ENCODE measurements around the gene DHX9. TPM values are rescaled to one million over a fixed set of nuclear protein-coding genes. Genes with fewer than 3 reads are reported as not detected.

The DHX9 gene
- total and polyA plus RNA-seq, 2 experiments from 2014 or later, result 151 to 262 TPM

- TF ChIP-seq, protein P1, sequence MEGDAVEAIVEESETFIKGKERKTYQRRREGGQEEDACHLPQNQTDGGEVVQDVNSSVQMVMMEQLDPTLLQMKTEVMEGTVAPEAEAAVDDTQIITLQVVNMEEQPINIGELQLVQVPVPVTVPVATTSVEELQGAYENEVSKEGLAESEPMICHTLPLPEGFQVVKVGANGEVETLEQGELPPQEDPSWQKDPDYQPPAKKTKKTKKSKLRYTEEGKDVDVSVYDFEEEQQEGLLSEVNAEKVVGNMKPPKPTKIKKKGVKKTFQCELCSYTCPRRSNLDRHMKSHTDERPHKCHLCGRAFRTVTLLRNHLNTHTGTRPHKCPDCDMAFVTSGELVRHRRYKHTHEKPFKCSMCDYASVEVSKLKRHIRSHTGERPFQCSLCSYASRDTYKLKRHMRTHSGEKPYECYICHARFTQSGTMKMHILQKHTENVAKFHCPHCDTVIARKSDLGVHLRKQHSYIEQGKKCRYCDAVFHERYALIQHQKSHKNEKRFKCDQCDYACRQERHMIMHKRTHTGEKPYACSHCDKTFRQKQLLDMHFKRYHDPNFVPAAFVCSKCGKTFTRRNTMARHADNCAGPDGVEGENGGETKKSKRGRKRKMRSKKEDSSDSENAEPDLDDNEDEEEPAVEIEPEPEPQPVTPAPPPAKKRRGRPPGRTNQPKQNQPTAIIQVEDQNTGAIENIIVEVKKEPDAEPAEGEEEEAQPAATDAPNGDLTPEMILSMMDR (conservative IDR thresholded peaks at IDR 0.05; ENCODE audit: low read depth in 2 of 2), result no peak
- no peak for TF ChIP-seq REST (IDR thresholded peaks at IDR 0.05; ENCODE audit: unreplicated experiment)
- TF ChIP-seq ZNF114 (CRISPR knock-in tag; IDR thresholded peaks at IDR 0.05), result no peak
- TF ChIP-seq ZNF331 (CRISPR knock-in tag; IDR thresholded peaks at IDR 0.05; ENCODE audit: low read depth), result no peak
These were observed 9.7 kb upstream of the DHX9 start (continued) for GRCh38 chr1:182829285-182829932.

GRCh38 chr1:182833271-182833670, 5.9 kb upstream of the DHX9 start:
- no peaks in the 10 kb centered on the region for H3K27me3 Mint-ChIP-seq (ENCODE audit: insufficient read depth, low read depth, poor library complexity)
- no peaks in the 10 kb centered on the region for H3K9me3 Mint-ChIP-seq
- no peaks in the 10 kb centered on the region; the same call in 1 of the 2 replicates for H4K20me1 ChIP-seq (replicated peaks; ENCODE audit: insufficient read depth)
- H3K4me2 ChIP-seq, result no peak overlapping the region
- H3K27me3 ChIP-seq (ENCODE audit: insufficient read depth), result no peaks in the 10 kb centered on the region
- no peak overlapping the region for H2AFZ ChIP-seq
- DNase-seq (ENCODE audit: low spot score) (no peak), ATAC-seq (no peak)
- no peak overlapping the region for H3K27ac ChIP-seq (ENCODE audit: low read depth)
- H3K27ac Mint-ChIP-seq, result no peak overlapping the region
- no peak overlapping the region for H3K4me3 Mint-ChIP-seq
- no peak overlapping the region for H3K4me3 ChIP-seq
- H3K4me1 ChIP-seq (ENCODE audit: insufficient read depth), result peaks cover 6% of the 10 kb centered on the region; the same call in 1 of the 2 replicates
- no peaks in the 10 kb centered on the region for H3F3A ChIP-seq (replicated peaks; ENCODE audit: low read depth)
- H3K4me1 Mint-ChIP-seq, result no peaks in the 10 kb centered on the region; the same call in 1 of the 3 replicates
- H3K36me3 ChIP-seq (ENCODE audit: insufficient read depth), result no peaks in the 10 kb centered on the region
- 0 out of 2 replicates have a peak, but pooled peaks cover 3% of the 10 kb centered on the region for H3K9me2 ChIP-seq (ENCODE audit: insufficient read depth)
- no peaks in the 10 kb centered on the region for H3K79me2 ChIP-seq (replicated peaks; ENCODE audit: insufficient read depth)
- H3K36me3 Mint-ChIP-seq (ENCODE audit: low read depth), result peaks cover 3% of the 10 kb centered on the region; the same call in 1 of the 3 replicates
- no peak for TF ChIP-seq JUNB (IDR thresholded peaks at IDR 0.05; ENCODE audit: unreplicated experiment)
- no peak for TF ChIP-seq ZNF114 (CRISPR knock-in tag; IDR thresholded peaks at IDR 0.05)
- no peak for TF ChIP-seq ZNF331 (CRISPR knock-in tag; IDR thresholded peaks at IDR 0.05; ENCODE audit: low read depth)
- no peak for TF ChIP-seq EZH2phosphoT487 (IDR thresholded peaks at IDR 0.05; ENCODE audit: unreplicated experiment)
- no peak for TF ChIP-seq REST (IDR thresholded peaks at IDR 0.05; ENCODE audit: unreplicated experiment)
- TF ChIP-seq, protein P2, sequence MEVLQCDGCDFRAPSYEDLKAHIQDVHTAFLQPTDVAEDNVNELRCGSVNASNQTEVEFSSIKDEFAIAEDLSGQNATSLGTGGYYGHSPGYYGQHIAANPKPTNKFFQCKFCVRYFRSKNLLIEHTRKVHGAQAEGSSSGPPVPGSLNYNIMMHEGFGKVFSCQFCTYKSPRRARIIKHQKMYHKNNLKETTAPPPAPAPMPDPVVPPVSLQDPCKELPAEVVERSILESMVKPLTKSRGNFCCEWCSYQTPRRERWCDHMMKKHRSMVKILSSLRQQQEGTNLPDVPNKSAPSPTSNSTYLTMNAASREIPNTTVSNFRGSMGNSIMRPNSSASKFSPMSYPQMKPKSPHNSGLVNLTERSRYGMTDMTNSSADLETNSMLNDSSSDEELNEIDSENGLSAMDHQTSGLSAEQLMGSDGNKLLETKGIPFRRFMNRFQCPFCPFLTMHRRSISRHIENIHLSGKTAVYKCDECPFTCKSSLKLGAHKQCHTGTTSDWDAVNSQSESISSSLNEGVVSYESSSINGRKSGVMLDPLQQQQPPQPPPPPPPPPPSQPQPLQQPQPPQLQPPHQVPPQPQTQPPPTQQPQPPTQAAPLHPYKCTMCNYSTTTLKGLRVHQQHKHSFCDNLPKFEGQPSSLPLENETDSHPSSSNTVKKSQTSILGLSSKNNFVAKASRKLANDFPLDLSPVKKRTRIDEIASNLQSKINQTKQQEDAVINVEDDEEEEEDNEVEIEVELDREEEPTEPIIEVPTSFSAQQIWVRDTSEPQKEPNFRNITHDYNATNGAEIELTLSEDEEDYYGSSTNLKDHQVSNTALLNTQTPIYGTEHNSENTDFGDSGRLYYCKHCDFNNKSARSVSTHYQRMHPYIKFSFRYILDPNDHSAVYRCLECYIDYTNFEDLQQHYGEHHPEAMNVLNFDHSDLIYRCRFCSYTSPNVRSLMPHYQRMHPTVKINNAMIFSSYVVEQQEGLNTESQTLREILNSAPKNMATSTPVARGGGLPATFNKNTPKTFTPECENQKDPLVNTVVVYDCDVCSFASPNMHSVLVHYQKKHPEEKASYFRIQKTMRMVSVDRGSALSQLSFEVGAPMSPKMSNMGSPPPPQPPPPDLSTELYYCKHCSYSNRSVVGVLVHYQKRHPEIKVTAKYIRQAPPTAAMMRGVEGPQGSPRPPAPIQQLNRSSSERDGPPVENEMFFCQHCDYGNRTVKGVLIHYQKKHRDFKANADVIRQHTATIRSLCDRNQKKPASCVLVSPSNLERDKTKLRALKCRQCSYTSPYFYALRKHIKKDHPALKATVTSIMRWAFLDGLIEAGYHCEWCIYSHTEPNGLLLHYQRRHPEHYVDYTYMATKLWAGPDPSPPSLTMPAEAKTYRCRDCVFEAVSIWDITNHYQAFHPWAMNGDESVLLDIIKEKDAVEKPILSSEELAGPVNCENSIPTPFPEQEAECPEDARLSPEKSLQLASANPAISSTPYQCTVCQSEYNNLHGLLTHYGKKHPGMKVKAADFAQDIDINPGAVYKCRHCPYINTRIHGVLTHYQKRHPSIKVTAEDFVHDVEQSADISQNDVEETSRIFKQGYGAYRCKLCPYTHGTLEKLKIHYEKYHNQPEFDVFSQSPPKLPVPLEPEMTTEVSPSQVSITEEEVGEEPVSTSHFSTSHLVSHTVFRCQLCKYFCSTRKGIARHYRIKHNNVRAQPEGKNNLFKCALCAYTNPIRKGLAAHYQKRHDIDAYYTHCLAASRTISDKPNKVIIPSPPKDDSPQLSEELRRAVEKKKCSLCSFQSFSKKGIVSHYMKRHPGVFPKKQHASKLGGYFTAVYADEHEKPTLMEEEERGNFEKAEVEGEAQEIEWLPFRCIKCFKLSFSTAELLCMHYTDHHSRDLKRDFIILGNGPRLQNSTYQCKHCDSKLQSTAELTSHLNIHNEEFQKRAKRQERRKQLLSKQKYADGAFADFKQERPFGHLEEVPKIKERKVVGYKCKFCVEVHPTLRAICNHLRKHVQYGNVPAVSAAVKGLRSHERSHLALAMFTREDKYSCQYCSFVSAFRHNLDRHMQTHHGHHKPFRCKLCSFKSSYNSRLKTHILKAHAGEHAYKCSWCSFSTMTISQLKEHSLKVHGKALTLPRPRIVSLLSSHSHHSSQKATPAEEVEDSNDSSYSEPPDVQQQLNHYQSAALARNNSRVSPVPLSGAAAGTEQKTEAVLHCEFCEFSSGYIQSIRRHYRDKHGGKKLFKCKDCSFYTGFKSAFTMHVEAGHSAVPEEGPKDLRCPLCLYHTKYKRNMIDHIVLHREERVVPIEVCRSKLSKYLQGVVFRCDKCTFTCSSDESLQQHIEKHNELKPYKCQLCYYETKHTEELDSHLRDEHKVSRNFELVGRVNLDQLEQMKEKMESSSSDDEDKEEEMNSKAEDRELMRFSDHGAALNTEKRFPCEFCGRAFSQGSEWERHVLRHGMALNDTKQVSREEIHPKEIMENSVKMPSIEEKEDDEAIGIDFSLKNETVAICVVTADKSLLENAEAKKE (CRISPR knock-in tag; IDR thresholded peaks at IDR 0.05), result no peak
- TF ChIP-seq NANOG (IDR thresholded peaks at IDR 0.05; ENCODE audit: borderline replicate concordance), result no peak
